GM12874 (cell line): ENCODE measurements around the gene RTL9.

ENCODE experiments used
- TF ChIP-seq, protein P1 (sequence below): IDR thresholded peaks from 2 replicates; pipeline ENCODE4 v1.5.1; 2011; ENCODE audit warnings: low read depth, mild to moderate bottlenecking, control low read depth, low read length, moderate library complexity; ENCODE audit not compliant: insufficient read depth

RTL9 gene

DNA sequence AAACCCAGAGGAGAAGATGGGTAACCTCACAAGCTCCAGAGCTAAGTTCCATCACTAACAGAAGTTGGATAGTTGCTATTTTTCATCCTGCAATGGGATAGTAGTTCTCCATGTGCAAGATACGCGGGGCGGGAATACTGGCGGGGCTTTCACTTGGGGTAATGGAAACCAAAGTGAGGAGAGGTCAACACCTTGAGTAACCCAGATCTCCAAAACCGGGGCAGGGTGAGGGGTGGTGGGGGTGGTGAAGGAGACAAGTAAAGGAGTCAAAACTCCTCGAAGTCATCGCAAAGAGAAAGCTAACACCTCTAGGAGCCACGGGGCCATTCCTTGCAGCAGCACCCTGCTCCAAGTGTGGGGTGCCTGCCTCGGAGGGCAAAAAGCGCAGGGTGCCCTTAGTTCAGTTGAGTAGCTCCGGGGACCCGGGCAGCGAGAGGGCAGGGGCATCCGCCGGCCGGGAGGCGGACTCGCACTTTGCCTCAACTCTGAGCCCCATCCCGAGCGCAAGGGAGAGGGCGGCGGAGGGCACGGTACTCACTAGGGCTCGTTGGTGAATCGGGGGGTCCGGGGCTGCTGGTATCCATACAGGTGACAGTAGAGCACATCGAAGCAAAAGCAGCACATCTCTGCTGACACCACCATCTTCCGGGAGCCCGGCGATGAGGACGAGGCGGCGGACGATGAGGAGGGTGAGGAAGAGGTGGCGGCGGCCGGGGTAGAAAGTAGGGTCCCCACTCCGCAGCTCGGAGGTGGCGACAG is 41.4 kb upstream of the RTL9 start:
- TF ChIP-seq, protein P1, sequence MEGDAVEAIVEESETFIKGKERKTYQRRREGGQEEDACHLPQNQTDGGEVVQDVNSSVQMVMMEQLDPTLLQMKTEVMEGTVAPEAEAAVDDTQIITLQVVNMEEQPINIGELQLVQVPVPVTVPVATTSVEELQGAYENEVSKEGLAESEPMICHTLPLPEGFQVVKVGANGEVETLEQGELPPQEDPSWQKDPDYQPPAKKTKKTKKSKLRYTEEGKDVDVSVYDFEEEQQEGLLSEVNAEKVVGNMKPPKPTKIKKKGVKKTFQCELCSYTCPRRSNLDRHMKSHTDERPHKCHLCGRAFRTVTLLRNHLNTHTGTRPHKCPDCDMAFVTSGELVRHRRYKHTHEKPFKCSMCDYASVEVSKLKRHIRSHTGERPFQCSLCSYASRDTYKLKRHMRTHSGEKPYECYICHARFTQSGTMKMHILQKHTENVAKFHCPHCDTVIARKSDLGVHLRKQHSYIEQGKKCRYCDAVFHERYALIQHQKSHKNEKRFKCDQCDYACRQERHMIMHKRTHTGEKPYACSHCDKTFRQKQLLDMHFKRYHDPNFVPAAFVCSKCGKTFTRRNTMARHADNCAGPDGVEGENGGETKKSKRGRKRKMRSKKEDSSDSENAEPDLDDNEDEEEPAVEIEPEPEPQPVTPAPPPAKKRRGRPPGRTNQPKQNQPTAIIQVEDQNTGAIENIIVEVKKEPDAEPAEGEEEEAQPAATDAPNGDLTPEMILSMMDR = no peak

DNA sequence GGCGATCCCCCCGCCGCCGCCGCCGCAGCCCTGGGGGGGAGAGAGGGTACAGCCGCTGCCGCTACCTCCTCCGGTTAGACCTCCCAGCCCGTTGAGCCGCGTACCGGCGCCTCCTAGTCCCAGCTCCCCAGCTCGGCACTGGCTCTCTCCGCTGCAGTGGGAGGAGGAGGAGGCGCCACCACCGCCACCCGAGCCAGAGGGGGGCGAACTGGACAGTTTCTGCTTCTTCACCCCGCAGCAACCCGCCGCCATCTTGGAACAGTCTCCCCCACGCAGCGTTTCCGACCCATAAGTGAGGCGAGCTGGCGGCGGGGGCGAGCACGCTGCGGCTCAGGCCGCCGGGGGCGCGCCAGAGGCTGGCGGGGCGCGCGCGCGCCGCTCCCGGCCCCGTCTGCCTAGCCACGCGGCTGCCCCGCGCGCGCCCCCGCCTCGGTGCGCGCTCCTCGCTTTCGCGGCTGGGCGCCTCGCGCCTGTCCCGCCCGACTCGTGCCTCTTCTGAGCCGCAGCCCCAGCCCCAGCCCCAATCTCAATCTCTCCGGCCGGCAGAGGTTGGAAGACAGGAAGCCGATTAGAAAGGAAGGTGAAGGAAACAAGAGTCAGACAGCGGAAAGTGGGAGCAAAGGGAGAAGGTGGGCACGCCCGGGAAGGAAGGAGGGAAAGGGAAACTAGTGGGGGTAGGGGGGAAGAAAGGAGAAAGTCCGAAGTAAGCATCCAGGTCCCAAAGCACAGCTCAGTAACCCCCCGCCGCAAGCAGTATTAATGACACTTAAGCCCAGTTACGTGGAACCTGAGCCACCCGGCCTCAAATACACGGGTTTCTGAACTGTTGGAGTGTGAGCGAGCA is 40.6 kb upstream of the RTL9 start, which contains the start of gene AMMECR1:
Gene AMMECR1, minus strand, starts transcription at position 266 of the 844 bp plus-strand sequence. Its CDS starts 14 bp downstream, at position 252.
- TF ChIP-seq, protein P1 = no peak

- TF ChIP-seq, protein P1 = no peak
Measured at GRCh38 chrX:110318664-110318968, 40.0 kb upstream of the RTL9 start.

GRCh38 chrX:110320381-110320987 is 38.2 kb upstream of the RTL9 start:
- TF ChIP-seq, protein P1 = no peak

DNA sequence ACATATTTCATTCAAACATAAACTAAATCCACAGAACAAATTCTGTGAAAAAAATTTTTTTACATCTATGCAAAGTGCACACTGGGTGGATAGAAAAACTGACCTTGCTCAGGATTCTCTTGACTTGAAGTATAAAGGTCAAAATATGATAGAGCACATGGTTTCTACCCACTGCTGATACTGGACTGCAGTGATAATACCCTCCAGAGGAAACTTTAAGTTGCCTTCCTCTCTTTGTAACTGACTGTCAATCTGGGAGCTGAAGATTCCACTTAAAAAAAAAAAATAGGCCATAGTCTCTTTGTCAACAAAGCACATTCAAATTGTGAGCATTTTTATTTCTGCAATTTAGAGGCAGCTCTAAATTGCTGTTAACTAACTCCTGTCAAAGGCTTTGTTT is 37.6 kb upstream of the RTL9 start:
- TF ChIP-seq, protein P1 = no peak

GRCh38 chrX:110321670-110322069 is 37.0 kb upstream of the RTL9 start:
- TF ChIP-seq, protein P1 = no peak

DNA sequence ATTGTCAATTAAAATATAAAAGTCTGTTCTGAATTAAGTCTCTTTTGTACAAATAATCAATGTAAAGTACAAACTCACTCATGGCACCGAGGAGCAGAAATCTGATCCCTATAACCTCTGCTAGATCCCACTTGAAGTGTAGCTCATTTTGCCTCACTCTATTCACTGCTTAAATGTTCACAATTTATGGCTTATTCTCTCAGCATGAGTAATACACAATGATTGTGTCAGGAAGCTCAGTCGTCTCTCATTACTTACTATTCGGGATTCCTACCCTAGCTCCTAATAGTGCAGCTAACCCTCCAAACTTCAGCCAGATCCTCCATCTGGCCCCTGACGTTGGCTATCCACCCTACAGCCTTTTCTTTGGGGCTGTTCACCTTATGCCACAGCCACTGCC is 36.0 kb upstream of the RTL9 start:
- TF ChIP-seq, protein P1 = no peak
